ENCODE measurements around the gene EXPH5.

DNA sequence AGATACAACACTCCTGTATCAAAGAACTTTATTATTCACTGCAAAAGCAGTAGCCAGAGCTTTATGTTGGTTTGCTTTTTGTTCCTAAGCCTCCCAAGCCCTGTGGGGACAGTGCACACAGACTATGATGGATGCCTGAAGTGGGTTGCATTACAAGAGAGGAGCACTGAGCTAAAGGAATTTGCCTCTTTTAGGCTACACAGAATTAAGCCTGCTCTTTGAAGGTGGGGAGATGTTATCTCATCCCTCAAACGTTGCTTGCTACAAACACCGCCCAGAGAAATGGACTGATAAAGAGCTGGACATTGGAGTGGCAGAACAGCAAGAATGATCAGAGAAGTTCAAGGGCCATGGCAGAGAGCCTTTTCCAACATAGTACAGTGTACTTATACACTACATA is 92.8 kb downstream of the EXPH5 start:
- TF ChIP-seq POLR2A (IDR thresholded peaks at IDR 0.05) (no peak), CTCF (IDR thresholded peaks at IDR 0.05) (no peak), POLR2AphosphoS5 (IDR thresholded peaks at IDR 0.05) (no peak)

All from sigmoid colon (tissue), 4 donors.